Natural killer cell treated with Interleukin-12 subunit alpha and Interleukin-12 subunit beta and Interleukin-15 and Interleukin-18, amount 100 ng/mL, for 72 hours (primary cell): ENCODE measurements around the gene TMEM212. TPM values are rescaled to one million over a fixed set of nuclear protein-coding genes. Genes with fewer than 3 reads are reported as not detected.

Source experiments
- ATAC-seq, 2 donors: fragments of 150-1000 bp; cut with Tn5 transposase in 1 of 2; sonication (Bioruptor Pico), chemical (Tn5 transposase) in 1 of 2; 2 replicates each; pipeline ENCODE4 v1.10.0; 2021
- DNase-seq: peaks from one replicate; pipeline ENCODE4 v3.0.0; 2022; ENCODE audit warnings: low spot score
- H3K27ac Mint-ChIP-seq, 2 donors: 1 replicate in 1 of 2; 2 replicates in 1 of 2; pipeline ENCODE4 v1.8.0; 2022; ENCODE audit warnings: mixed read lengths in 2 of 2, mild to moderate bottlenecking in 1 of 2, moderate library complexity in 1 of 2
- H3K27me3 Mint-ChIP-seq, 2 donors: 1 replicate in 1 of 2; 2 replicates in 1 of 2; pipeline ENCODE4 v1.8.0; 2022; ENCODE audit warnings: mixed read lengths in 2 of 2
- H3K36me3 Mint-ChIP-seq: one replicate; pipeline ENCODE4 v1.8.0; 2022; ENCODE audit warnings: mixed read lengths
- H3K4me1 Mint-ChIP-seq, 2 donors: 1 replicate in 1 of 2; 2 replicates in 1 of 2; pipeline ENCODE4 v1.8.0; 2022; ENCODE audit warnings: low read depth in 2 of 2, mixed read lengths in 2 of 2, mild to moderate bottlenecking in 1 of 2
- H3K4me3 Mint-ChIP-seq: one replicate; pipeline ENCODE4 v1.8.0; 2022; ENCODE audit warnings: mixed read lengths
- H3K9me3 Mint-ChIP-seq: 2 replicates; pipeline ENCODE4 v1.8.0; 2022; ENCODE audit warnings: mixed read lengths
- total RNA-seq, 2 donors: library from RNA; stranded (reverse); gene quantifications; one replicate each; pipeline ENCODE4 v1.2.3, GENCODE V29; 2022

Gene TMEM212
- total RNA-seq, 2 donors from 2014 or later: not detected

DNA sequence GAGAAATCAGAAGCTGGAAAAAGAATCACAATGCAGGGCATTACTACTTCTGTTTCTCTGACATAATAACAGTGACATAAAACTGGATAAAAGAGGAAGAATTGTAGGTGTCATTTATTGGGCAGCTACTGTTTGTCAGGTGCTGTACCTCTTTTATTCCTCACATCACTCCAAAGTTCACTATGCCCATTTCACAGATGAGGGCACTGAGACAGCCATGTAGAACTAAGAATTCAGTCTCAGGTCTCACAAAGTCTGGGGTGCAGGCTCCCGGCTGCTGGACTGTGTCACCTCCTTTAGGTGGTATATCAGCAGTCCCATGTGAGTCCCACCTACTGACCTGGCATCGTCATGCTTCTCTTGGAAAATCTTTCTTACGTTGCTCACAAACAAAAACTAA lies 20.8 kb downstream of the TMEM212 start:
- peaks cover 6 to 9% of the 10 kb centered on the region in 2 donors for H3K4me1 Mint-ChIP-seq
- no peak overlapping the region for H3K27ac Mint-ChIP-seq
- H3K4me3 Mint-ChIP-seq: no peak overlapping the region
- ATAC-seq (no peak), DNase-seq (no peak)
- H3K27me3 Mint-ChIP-seq: no peaks in the 10 kb centered on the region
- no peaks in the 10 kb centered on the region for H3K36me3 Mint-ChIP-seq
- H3K9me3 Mint-ChIP-seq: no peaks in the 10 kb centered on the region

DNA sequence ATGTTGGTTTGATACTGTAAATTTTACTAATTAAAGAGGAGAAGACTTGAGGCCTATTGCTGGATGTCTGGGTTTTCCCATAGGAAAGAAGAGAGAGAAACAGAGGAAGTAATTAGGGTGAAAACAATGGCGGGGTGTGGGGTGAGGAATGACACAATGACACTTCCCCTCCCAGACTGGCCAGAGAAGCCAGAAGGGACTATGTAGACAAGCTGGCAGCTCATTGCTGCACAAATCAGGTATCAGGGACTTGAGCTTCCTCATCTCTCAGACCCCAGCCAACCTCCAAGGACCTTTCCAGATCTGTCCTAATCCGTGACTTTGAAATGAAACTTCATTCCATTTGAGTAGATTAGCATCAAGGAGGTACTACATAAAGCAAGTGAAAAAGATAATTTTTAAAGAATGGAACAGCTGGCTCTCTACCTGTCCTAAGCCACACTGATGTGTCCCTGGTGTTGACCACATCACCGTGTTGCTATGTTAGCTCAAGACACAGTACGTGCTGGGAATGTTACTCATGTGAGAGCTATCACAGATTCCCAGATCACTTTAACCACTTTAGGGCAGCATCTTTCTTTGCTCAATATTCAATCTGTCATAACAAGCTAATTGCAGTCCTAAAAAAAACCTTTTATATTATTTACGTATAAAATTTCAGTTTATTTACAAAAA lies 22.2 kb downstream of the TMEM212 start:
- Mint-ChIP-seq H3K4me3 (no peak overlapping the region), H3K27ac (no peak overlapping the region), H3K9me3 (no peaks in the 10 kb centered on the region), H3K27me3 (no peaks in the 10 kb centered on the region), H3K36me3 (no peaks in the 10 kb centered on the region), H3K4me1 (peaks cover 0 to 5% of the 10 kb centered on the region in 2 donors)
- DNase-seq: no peak
- ATAC-seq: no peak

DNA sequence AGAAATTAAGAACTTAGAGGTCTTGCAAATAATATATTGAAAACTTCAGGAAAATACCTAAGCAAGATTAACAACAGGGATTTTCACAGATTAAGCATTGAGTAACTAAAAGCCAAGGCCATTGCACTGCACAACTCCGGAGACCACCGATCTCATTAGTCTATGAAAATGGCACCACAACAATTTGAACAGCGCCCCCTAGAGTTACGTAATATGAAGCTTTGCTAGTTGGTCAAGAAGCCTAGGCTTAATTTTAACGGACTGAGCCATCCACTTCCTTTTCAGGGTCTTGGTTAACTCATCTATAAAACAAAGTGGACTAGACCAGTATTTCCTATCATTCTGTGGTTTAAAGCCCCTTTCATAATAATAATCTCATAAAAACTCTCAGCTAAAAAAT lies 24.8 kb downstream of the TMEM212 start:
- H3K27me3 Mint-ChIP-seq: peaks cover 0 to 3% of the 10 kb centered on the region in 2 donors
- H3K9me3 Mint-ChIP-seq: no peaks in the 10 kb centered on the region
- no peak for ATAC-seq
- no peak overlapping the region for H3K4me3 Mint-ChIP-seq
- H3K4me1 Mint-ChIP-seq: peaks cover 0 to 5% of the 10 kb centered on the region in 2 donors
- no peaks in the 10 kb centered on the region for H3K36me3 Mint-ChIP-seq
- no peak overlapping the region for H3K27ac Mint-ChIP-seq
- DNase-seq: no peak

DNA sequence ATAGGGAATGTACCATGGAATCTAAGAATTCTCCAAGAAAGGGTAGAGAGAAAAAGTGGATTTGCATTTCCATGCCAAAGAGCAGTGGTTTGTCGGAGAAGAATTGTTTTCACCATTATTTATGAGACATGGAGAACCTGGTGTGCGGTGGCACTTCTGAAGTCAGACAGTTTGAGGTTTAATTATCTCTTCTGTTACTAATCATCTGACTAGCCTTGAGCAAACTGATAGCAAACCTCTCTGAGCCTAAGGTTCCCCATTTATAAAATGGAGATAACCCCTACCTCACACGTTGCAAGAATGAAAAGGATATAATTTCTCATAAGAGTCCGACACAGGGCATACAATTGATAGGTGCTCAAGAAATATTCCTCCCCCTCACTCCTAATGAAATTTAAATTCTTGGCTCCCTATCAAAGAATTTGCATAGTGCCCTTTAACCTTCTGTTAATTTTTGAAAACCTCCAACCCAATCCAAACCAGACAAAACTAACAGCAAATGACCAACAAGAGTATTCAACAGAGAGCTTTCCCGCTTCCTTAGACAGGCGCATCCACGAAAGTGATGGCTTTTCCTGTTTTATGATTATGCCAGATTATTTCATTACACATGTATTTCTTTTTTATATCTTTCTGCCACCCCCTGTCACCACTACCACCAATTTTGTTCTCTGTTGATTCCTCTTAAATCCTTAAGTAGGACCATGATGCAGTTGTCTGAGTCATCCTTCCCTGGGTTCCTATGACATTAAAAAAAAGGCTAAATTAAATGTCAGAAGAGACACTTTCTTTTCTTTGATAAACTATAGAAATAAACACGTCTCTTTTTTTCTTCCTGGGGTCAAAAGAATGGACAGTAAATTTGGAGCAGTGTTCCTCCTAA lies 28.5 kb downstream of the TMEM212 start:
- ATAC-seq (no peak), DNase-seq (no peak)
- Mint-ChIP-seq H3K9me3 (no peaks in the 10 kb centered on the region), H3K27me3 (peaks cover 2 to 5% of the 10 kb centered on the region in 2 donors), H3K4me1 (peaks cover 0 to 2% of the 10 kb centered on the region in 2 donors), H3K4me3 (no peak overlapping the region), H3K36me3 (no peaks in the 10 kb centered on the region), H3K27ac (no peak overlapping the region)

DNA sequence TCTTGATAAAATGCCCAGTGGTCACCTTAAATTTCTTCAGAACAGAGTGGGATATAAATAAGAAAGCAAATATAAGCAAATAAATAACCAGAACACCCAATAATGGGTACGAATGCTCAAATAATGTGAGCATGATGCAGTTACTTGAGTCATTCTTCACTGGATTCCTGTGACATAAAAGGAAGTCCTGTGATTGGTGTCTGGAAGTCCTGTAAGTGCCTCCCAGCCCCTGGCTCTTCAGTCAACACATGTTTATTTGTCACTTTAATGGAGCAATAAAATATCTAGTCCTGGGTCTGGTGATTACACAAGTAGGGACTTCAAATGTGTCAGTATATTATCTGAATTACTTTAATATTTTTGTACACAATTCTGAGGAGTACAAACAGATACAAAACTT lies 30.4 kb downstream of the TMEM212 start:
- Mint-ChIP-seq H3K4me3 (no peak overlapping the region), H3K27ac (no peak overlapping the region), H3K27me3 (peaks cover 5 to 7% of the 10 kb centered on the region in 2 donors), H3K36me3 (no peaks in the 10 kb centered on the region), H3K9me3 (no peaks in the 10 kb centered on the region), H3K4me1 (peaks cover 0 to 10% of the 10 kb centered on the region in 2 donors)
- ATAC-seq (no peak), DNase-seq (no peak)

DNA sequence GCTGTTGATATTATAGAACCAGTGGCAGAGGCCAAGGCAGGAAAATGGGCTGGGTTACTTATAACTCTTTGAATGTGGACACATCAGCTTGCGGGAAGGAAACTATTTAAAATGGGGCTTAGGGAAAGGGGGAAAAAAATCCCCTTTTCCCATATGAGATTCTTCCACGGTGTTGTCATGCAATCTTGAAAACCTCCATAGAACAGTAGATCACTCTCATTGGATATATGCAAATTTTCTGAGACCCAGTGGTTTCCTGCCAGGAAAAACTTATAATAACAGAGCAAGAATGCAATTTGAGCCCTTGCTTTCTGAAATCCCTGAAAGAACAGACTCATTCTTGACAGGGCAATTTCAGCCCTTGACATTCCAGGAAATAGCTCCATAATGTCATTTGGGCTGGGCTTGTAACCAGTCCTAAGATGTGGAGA lies 31.1 kb downstream of the TMEM212 start:
- no peak overlapping the region for H3K4me3 Mint-ChIP-seq
- H3K4me1 Mint-ChIP-seq: peaks cover 0 to 10% of the 10 kb centered on the region in 2 donors
- ATAC-seq: no peak
- H3K9me3 Mint-ChIP-seq: no peaks in the 10 kb centered on the region
- H3K36me3 Mint-ChIP-seq: no peaks in the 10 kb centered on the region
- no peak for DNase-seq
- peaks cover 5 to 8% of the 10 kb centered on the region in 2 donors for H3K27me3 Mint-ChIP-seq
- no peak overlapping the region for H3K27ac Mint-ChIP-seq

DNA sequence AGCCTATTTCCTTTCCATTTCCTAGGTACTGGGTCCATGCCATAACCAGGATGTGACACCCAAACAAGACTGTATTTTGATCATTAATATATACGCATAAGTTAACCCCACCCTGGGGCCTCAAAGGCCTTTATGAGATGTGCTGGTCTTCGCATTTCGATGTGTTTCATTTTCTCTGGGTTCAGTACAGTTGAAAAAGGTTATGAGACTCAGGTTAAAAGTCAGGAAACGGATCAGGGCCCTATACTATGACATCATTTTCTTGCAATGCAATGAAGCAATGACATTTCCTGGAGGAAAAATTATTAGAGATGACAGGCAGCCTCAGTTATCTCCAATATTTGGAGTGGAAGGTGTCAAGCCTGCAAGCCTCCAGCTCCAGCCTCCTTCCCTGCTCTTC lies 31.7 kb downstream of the TMEM212 start:
- peaks cover 0 to 10% of the 10 kb centered on the region in 2 donors for H3K4me1 Mint-ChIP-seq
- no peak overlapping the region for H3K27ac Mint-ChIP-seq
- no peak overlapping the region for H3K4me3 Mint-ChIP-seq
- peaks cover 5 to 8% of the 10 kb centered on the region in 2 donors for H3K27me3 Mint-ChIP-seq
- ATAC-seq (no peak), DNase-seq (no peak)
- no peaks in the 10 kb centered on the region for H3K36me3 Mint-ChIP-seq
- H3K9me3 Mint-ChIP-seq: no peaks in the 10 kb centered on the region

DNA sequence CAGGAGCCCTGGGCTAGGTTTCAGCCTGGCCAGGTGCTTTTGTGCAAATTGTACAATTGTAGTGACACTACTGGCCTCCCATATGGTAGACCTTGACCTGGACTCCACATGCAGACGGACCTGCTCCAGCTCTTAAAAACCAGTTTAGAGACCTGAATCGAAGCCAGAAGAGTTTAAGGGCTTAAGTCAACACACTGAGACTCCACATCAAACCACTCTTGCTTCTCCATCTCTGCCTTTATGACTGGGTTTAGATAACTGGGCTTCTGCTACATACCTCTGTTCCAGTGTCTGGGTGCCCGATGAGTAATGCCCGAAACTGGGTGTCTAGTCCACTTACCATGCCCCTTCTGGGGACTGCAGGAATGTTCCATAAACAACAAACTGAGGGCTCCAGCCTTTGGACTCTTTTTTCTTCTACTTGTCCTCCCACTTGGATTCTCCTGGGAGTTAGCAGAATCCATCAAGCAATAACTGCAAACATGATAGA lies 32.8 kb downstream of the TMEM212 start:
- Mint-ChIP-seq H3K4me1 (peaks cover 0 to 10% of the 10 kb centered on the region in 2 donors), H3K4me3 (no peak overlapping the region), H3K36me3 (no peaks in the 10 kb centered on the region), H3K27me3 (peaks cover 5 to 8% of the 10 kb centered on the region in 2 donors), H3K9me3 (no peaks in the 10 kb centered on the region), H3K27ac (no peak overlapping the region)
- ATAC-seq: no peak
- no peak for DNase-seq

DNA sequence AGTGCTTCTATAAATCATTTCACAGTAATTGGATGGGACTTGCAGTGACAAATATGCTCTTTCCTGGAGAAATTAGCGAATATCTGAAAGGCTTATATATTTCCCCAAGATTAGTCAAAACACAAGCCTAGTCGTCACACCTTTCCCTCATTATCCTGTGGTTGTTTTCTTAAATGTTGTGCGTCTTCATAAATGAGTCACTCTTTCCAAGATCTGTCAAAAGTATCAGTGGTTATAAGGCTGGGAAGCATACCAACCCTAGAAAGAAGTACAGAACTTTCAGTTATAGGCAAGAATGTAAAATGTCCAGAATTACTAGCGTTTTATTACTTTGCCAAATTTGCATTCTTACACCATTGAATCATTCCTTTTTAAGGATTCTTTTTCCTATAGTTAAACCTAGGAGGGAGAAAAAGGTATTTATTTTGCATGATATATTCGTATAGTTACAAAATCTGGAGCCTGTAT lies 33.6 kb downstream of the TMEM212 start:
- no peak for ATAC-seq
- Mint-ChIP-seq H3K4me3 (no peak overlapping the region), H3K4me1 (peaks cover 0 to 10% of the 10 kb centered on the region in 2 donors), H3K27me3 (peaks cover 5 to 8% of the 10 kb centered on the region in 2 donors), H3K36me3 (no peaks in the 10 kb centered on the region), H3K27ac (no peak overlapping the region), H3K9me3 (no peaks in the 10 kb centered on the region)
- DNase-seq: no peak

DNA sequence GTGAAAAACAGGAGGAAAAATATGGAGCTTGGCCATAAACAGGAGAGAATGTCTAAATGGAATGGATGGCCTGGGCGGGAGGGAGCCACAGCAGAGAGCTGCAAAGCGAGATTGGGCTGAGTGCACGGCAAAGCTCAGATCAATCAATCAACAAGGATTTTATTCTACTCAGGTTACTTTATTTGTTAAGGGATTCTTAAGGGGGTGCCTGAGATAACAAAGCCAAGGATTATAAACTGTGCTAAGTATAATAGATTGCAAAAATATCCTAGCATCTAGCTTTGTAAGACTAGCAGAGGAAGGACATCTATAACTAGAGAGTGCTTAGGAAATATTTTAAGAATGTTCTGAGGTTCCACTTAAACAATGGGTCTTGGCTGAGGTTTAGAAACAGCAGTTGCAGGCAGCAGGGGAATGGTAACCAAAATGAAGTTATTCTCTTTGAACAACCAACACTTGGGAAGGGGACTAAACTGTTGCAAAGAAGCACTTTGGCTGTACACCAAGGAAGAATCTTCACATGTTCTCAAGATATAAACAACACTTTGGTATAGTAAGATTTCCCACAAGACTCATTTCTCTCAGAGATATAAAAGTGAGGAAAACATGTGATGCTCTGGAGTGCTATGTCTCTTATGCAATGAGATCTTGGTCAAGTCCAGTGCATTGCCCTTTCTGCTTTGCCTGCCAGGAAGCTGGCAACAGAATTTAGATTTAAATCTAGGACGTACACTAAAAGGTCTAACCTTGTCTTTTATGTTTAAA lies 35.5 kb downstream of the TMEM212 start:
- Mint-ChIP-seq H3K4me1 (peaks cover 0 to 10% of the 10 kb centered on the region in 2 donors), H3K4me3 (no peak overlapping the region), H3K27ac (no peak overlapping the region), H3K9me3 (no peaks in the 10 kb centered on the region), H3K36me3 (no peaks in the 10 kb centered on the region), H3K27me3 (peaks cover 0 to 8% of the 10 kb centered on the region in 2 donors)
- DNase-seq: no peak
- ATAC-seq: no peak

DNA sequence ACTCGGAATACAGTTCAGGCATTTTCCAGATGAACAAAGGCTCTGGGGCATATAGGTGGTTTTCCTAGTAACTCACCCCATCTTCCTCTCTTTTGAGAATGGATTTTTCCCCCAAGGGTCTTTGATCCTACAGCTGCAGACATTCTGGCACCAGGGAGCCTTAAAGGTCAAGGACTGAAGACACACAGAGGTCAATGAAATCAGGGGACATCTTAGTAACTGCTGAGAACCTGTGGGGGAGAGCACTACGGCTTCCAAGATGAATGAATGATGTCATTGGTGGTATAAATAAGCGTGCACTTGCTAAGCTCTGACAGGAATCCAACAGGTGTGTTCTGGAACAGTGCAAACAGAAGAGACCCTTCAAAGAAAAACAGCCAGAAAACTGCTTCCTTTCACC lies 36.3 kb downstream of the TMEM212 start:
- Mint-ChIP-seq H3K27ac (no peak overlapping the region), H3K36me3 (no peaks in the 10 kb centered on the region), H3K4me3 (no peak overlapping the region), H3K27me3 (peaks cover 0 to 8% of the 10 kb centered on the region in 2 donors), H3K9me3 (no peaks in the 10 kb centered on the region), H3K4me1 (peaks cover 0 to 10% of the 10 kb centered on the region in 2 donors)
- DNase-seq (no peak), ATAC-seq (no peak)

DNA sequence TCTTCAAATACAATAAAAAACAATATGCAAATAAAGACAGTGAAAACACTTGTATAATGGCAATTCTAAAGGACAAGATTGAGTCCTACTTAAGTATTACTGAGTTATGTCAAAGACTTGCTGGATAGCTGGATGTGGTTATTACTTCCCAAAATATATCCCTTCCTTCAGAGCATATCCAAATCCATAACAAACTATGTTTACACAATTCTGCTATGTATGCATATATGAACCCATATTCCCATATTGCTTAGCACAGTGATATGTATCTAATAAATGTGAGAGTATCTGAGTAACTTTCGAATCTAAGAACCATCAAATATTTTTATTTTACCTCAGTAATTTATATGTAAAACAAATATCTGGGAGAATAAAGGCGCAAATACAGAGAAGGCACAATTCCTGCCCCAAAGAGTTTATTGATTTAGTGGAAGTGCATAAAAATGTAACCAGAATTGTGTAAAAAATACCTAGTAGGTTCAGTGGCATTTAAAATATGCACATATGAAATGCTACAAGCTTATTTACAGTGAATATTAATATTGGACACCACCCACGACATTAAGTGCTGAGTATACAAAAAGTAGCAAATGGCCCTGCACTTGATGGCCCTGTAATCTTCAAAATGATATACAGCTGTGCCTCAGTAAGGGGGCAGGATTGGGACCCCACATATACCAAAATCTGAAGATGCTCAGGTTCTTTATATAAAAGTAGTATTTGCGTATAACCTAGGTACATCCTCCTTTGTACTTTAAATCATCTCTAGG lies 37.1 kb downstream of the TMEM212 start:
- no peaks in the 10 kb centered on the region for H3K9me3 Mint-ChIP-seq
- H3K27me3 Mint-ChIP-seq: peaks cover 5 to 11% of the 10 kb centered on the region in 2 donors
- H3K36me3 Mint-ChIP-seq: no peaks in the 10 kb centered on the region
- DNase-seq (no peak), ATAC-seq (no peak)
- no peak overlapping the region for H3K27ac Mint-ChIP-seq
- H3K4me1 Mint-ChIP-seq: peaks cover 0 to 10% of the 10 kb centered on the region in 2 donors
- H3K4me3 Mint-ChIP-seq: no peak overlapping the region

DNA sequence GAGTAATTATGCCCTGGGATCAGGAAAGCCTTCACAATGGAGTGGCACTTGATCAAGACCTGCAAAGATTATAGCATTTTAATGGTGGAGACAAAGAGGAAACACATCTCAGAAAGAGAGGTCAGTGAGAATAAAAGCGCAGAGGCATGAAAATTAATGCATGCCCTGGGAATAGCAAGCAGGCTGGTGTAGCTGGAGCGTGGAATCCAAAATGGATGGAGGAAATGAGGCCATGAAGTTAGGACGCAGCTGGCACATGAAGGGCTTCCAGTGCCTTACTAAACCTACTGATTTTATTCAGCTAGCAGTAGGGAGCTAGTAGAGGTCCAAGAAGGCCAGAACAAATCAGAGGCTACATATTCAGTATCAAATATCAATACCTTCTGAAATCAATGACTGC lies 38.1 kb downstream of the TMEM212 start:
- H3K36me3 Mint-ChIP-seq: no peaks in the 10 kb centered on the region
- H3K27me3 Mint-ChIP-seq: peaks cover 9 to 11% of the 10 kb centered on the region in 2 donors
- no peak overlapping the region for H3K4me3 Mint-ChIP-seq
- DNase-seq (no peak), ATAC-seq (no peak)
- H3K9me3 Mint-ChIP-seq: no peaks in the 10 kb centered on the region
- H3K4me1 Mint-ChIP-seq: peaks cover 0 to 10% of the 10 kb centered on the region in 2 donors
- no peak overlapping the region for H3K27ac Mint-ChIP-seq
